Tibial artery (tissue), 4 donors: Measurements from ENCODE around the gene PWWP2A.

Source experiments
- DNase-seq, 2 donors: peaks; one replicate each; pipeline ENCODE4 v3.0.0-alpha.2; 2019
- H3K27ac ChIP-seq, 2 donors: fragments of 200-600 bp; sonication (generic) in 1 of 2; 1 replicate in 1 of 2; 2 replicates in 1 of 2; pipeline ENCODE4 v1.5.1; 2018 to 2019; ENCODE audit warnings: mild to moderate bottlenecking in 1 of 2
- H3K27me3 ChIP-seq, 2 donors: fragments of 200-600 bp; sonication (generic) in 1 of 2; one replicate each; pipeline versions ENCODE4 v1.5.1 to v1.6.0; 2016 to 2019
- H3K36me3 ChIP-seq, 3 donors: fragments of 200-600 bp; sonication (generic) in 2 of 3; one replicate each; pipeline ENCODE4 v1.5.1; 2016 to 2019; ENCODE audit warnings: mild to moderate bottlenecking in 2 of 3
- H3K4me1 ChIP-seq, 4 donors: fragments of 200-600 bp; sonication (generic) in 2 of 4; 1 replicate in 3 of 4; 2 replicates in 1 of 4; pipeline ENCODE4 v1.5.1; 2016 to 2019
- H3K4me3 ChIP-seq, 2 donors: fragments of 200-600 bp; sonication (generic) in 1 of 2; 1 replicate in 1 of 2; 2 replicates in 1 of 2; pipeline ENCODE4 v1.5.1; 2018 to 2019; ENCODE audit warnings: mild to moderate bottlenecking in 2 of 2
- H3K9me3 ChIP-seq, 3 donors: fragments of 200-600 bp; sonication (generic) in 1 of 3; one replicate each; pipeline ENCODE4 v1.5.1; 2016 to 2019
- CTCF ChIP-seq, 2 experiments: fragments of 200-600 bp in 1 of 2; fragments of 450-650 bp in 1 of 2; IDR thresholded peaks; one replicate each; pipeline ENCODE4 v1.5.1; 2017 to 2019; ENCODE audit warnings: antibody characterized with exemption in 2 of 2, mild to moderate bottlenecking in 1 of 2, moderate library complexity in 1 of 2
- intact Hi-C: fragments of 100-400 bp; cut with DNase I; formaldehyde crosslinking; loops from one replicate; pipeline ENCODE4 v1.15.0; 2023; ENCODE audit warnings: low total_unique reads

PWWP2A gene

DNA sequence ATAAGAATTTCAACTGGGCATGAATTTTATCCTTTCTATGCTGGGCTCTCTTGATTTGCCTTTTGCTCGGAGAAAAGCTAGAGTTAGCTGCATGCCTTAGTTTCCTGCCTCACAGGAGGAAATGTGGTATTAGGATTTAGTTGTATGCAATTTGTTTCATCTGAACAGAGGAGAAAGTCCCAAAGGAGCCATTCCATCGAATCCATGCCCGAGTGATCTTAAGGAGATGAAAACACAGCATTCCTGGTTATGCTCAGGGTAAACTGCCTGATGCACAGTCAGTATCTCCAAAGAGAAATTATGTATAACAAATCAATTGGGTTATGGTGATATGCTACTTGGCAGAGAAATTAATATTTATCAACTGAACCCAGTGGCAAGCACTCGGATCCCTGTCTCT, 59.2 kb downstream of the PWWP2A start:
- DNase-seq = no peak
- H3K27ac ChIP-seq = no peak overlapping the region
- intact Hi-C loops = no loop called here
- no peaks in the 10 kb centered on the region for H3K27me3 ChIP-seq
- no peak for TF ChIP-seq CTCF (IDR thresholded peaks at IDR 0.05)
- H3K4me1 ChIP-seq = peaks cover 0 to 10% (median 0%) of the 10 kb centered on the region in 4 donors
- peaks cover 68 to 91% (median 80%) of the 10 kb centered on the region in 3 donors for H3K36me3 ChIP-seq
- no peak overlapping the region for H3K4me3 ChIP-seq
- no peaks in the 10 kb centered on the region for H3K9me3 ChIP-seq

GRCh38 chr5:160057256-160057655, 62.0 kb downstream of the PWWP2A start:
- intact Hi-C loops = no loop called here

GRCh38 chr5:160054831-160055230, 64.4 kb downstream of the PWWP2A start:
- H3K27me3 ChIP-seq = no peaks in the 10 kb centered on the region
- no peak for DNase-seq
- intact Hi-C loops = no loop called here
- no peak for TF ChIP-seq CTCF (IDR thresholded peaks at IDR 0.05)
- H3K36me3 ChIP-seq = peaks cover 83 to 95% (median 84%) of the 10 kb centered on the region in 3 donors
- no peak overlapping the region for H3K4me3 ChIP-seq
- H3K27ac ChIP-seq = no peak overlapping the region
- H3K9me3 ChIP-seq = no peaks in the 10 kb centered on the region
- no peaks in the 10 kb centered on the region for H3K4me1 ChIP-seq

More at GRCh38 chr5:160057256-160057655, 62.0 kb downstream of the PWWP2A start:
- Histone ChIP-seq H3K27ac (no peak overlapping the region), H3K4me3 (no peak overlapping the region), H3K9me3 (no peaks in the 10 kb centered on the region), H3K4me1 (no peaks in the 10 kb centered on the region), H3K27me3 (no peaks in the 10 kb centered on the region), H3K36me3 (peaks cover 74 to 95% (median 84%) of the 10 kb centered on the region in 3 donors)
- no peak for TF ChIP-seq CTCF (IDR thresholded peaks at IDR 0.05)
- no peak for DNase-seq

GRCh38 chr5:160054047-160054446, 65.2 kb downstream of the PWWP2A start:
- Histone ChIP-seq H3K36me3 (peaks cover 84 to 96% (median 87%) of the 10 kb centered on the region in 3 donors), H3K27ac (no peak overlapping the region), H3K27me3 (no peaks in the 10 kb centered on the region), H3K9me3 (no peaks in the 10 kb centered on the region), H3K4me3 (no peak overlapping the region), H3K4me1 (no peaks in the 10 kb centered on the region)
- no peak for DNase-seq
- TF ChIP-seq CTCF (IDR thresholded peaks at IDR 0.05) = no peak
- intact Hi-C loops = no loop called here

DNA sequence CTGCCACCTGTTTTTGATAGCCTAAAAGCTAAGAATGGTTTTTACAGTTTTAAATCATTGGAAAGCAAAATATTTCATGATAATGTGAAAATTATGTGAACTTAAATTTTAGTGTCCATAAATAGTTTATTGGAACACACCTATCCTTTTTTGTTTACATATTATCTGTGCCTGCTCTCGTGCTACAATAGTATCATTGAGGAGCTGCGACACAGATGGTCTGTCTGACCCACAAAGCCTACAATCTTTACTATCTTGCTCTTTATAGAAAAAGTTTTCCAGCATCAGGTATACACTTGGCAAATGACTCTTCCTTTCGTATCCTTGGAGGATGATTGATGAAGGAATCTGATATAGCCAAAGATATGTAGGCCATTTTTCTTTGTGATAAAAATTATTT, 70.2 kb downstream of the PWWP2A start:
- no peaks in the 10 kb centered on the region for H3K4me1 ChIP-seq
- intact Hi-C loops = no loop called here
- no peaks in the 10 kb centered on the region for H3K9me3 ChIP-seq
- no peaks in the 10 kb centered on the region for H3K27me3 ChIP-seq
- DNase-seq = no peak
- no peak for TF ChIP-seq CTCF (IDR thresholded peaks at IDR 0.05)
- H3K27ac ChIP-seq = no peak overlapping the region
- H3K36me3 ChIP-seq = peaks cover 43 to 66% (median 47%) of the 10 kb centered on the region in 3 donors
- no peak overlapping the region for H3K4me3 ChIP-seq

DNA sequence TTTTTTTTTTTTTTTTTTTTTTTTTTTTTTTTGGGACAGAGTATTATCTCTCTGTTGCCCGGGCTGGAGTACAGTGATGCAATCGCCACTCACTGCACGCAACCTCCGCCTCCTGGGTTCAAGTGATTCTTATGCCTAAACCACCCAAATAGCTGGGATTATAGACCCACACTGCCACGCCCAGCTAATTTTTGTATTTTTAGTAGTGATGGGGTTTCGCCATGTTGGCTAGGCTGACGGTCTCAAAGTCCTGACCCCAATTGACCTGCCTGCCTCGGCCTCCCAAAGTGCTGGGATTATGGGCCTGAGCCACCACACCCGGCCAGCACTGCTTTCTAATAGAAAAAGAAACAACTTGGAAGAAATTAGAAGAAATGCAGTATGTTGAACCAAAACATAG, 71.1 kb downstream of the PWWP2A start:
- Histone ChIP-seq H3K27me3 (no peaks in the 10 kb centered on the region), H3K4me1 (no peaks in the 10 kb centered on the region), H3K36me3 (peaks cover 38 to 68% (median 39%) of the 10 kb centered on the region in 3 donors), H3K27ac (no peak overlapping the region), H3K9me3 (no peaks in the 10 kb centered on the region), H3K4me3 (no peak overlapping the region)
- no peak for TF ChIP-seq CTCF (IDR thresholded peaks at IDR 0.05)
- intact Hi-C loops = no loop called here
- DNase-seq = peak in 1 of 2 donors; percentile 67
